Naive thymus-derived CD4-positive, alpha-beta T cell (primary cell): ENCODE measurements around the gene FAM90A1. TPM values are rescaled to one million over a fixed set of nuclear protein-coding genes. Genes with fewer than 3 reads are reported as not detected.
"Not testable (repeated sequence)": the region's sequence is repeated elsewhere in the genome, so short reads cannot be mapped to it uniquely, and the experiment has no call there.

ENCODE experiments used
- ATAC-seq: fragments of 150-1000 bp; cut with Tn5 transposase; 2 replicates; pipeline ENCODE4 v1.10.0; 2021; ENCODE audit warnings: mild to moderate bottlenecking, moderate library complexity
- CTCF ChIA-PET: fragments of 350-600 bp; sonication (Branson Sonifier 250); formaldehyde crosslinking; loops from one replicate; lab custom pipeline; 2021; ENCODE audit warnings: antibody characterized with exemption; lab: Charles Lee
- POLR2A ChIA-PET: fragments of 350-600 bp; sonication (Branson Sonifier 250); formaldehyde crosslinking; loops from one replicate; lab custom pipeline; 2021; ENCODE audit warnings: antibody characterized with exemption, inconsistent platforms; lab: Charles Lee
- DNase-seq, 9 donors: peaks; one replicate each; pipeline versions ENCODE4 v3.0.0 to v3.0.0-alpha.2; 2020 to 2022; ENCODE audit warnings: mixed read lengths in 1 of 9
- H3K27ac ChIP-seq: one replicate; pipeline ENCODE4 v1.7.0; 2013; ENCODE audit warnings: mild to moderate bottlenecking, low read depth, low read length, moderate library complexity
- H3K27me3 ChIP-seq, 2 donors: one replicate each; pipeline ENCODE4 v1.7.0; 2013; ENCODE audit warnings: low read length in 2 of 2, mild to moderate bottlenecking in 2 of 2, moderate library complexity in 2 of 2; ENCODE audit not compliant: control insufficient read depth in 2 of 2, insufficient read depth in 2 of 2
- H3K36me3 ChIP-seq, 3 experiments: 1 replicate in 2 of 3; 2 replicates in 1 of 3; pipeline ENCODE4 v1.7.0; 2013; ENCODE audit warnings: low read length in 3 of 3, mild to moderate bottlenecking in 3 of 3, moderate library complexity in 1 of 3; ENCODE audit not compliant: insufficient read depth in 3 of 3, control insufficient read depth in 2 of 3
- H3K4me1 ChIP-seq, 2 donors: one replicate each; pipeline ENCODE4 v1.7.0; 2013; ENCODE audit warnings: low read length in 2 of 2, mild to moderate bottlenecking in 2 of 2, moderate library complexity in 1 of 2; ENCODE audit not compliant: control insufficient read depth in 2 of 2, insufficient read depth in 2 of 2
- H3K4me3 ChIP-seq: 2 replicates; pipeline ENCODE4 v1.7.0; 2013; ENCODE audit warnings: mild to moderate bottlenecking, low read length
- H3K9me3 ChIP-seq, 3 experiments: 1 replicate in 2 of 3; 2 replicates in 1 of 3; pipeline ENCODE4 v1.7.0; 2013; ENCODE audit warnings: low read length in 3 of 3; ENCODE audit not compliant: control insufficient read depth in 2 of 3
- H3K27ac Mint-ChIP-seq, 9 donors: one replicate each; pipeline ENCODE4 v1.8.0; 2020 to 2022; ENCODE audit warnings: mixed read lengths in 9 of 9, mild to moderate bottlenecking in 8 of 9, moderate library complexity in 5 of 9, inconsistent platforms in 2 of 9
- H3K27me3 Mint-ChIP-seq, 5 donors: one replicate each; pipeline ENCODE4 v1.8.0; 2021 to 2022; ENCODE audit warnings: mixed read lengths in 5 of 5, mild to moderate bottlenecking in 1 of 5
- H3K36me3 Mint-ChIP-seq, 5 donors: one replicate each; pipeline ENCODE4 v1.8.0; 2020 to 2022; ENCODE audit warnings: mixed read lengths in 5 of 5, mild to moderate bottlenecking in 3 of 5, inconsistent platforms in 1 of 5
- H3K4me1 Mint-ChIP-seq, 7 donors: one replicate each; pipeline ENCODE4 v1.8.0; 2020 to 2022; ENCODE audit warnings: mixed read lengths in 7 of 7, mild to moderate bottlenecking in 3 of 7, inconsistent platforms in 1 of 7
- H3K4me3 Mint-ChIP-seq, 10 donors: one replicate each; pipeline ENCODE4 v1.8.0; 2020 to 2022; ENCODE audit warnings: mild to moderate bottlenecking in 10 of 10, mixed read lengths in 10 of 10, moderate library complexity in 6 of 10, inconsistent platforms in 2 of 10
- H3K9me3 Mint-ChIP-seq, 11 donors: one replicate each; pipeline ENCODE4 v1.8.0; 2020 to 2022; ENCODE audit warnings: mixed read lengths in 11 of 11, mild to moderate bottlenecking in 4 of 11, inconsistent platforms in 1 of 11, moderate library complexity in 1 of 11
- intact Hi-C, 2 donors: fragments of 100-400 bp; cut with micrococcal nuclease; formaldehyde crosslinking; loops; one replicate each; pipeline ENCODE4 v1.15.1; 2023
- polyA plus RNA-seq, 2 donors: library from polyadenylated mRNA; unstranded; fragments of 300-500 nt; fragmentation: Illumina TruSeq; gene quantifications; one replicate each; pipeline ENCODE4 v1.2.3, GENCODE V29; 2021
- total RNA-seq, 6 experiments: library from RNA in 5 of 6; stranded (reverse) in 5 of 6; gene quantifications; 1 replicate in 5 of 6; 2 replicates in 1 of 6; pipeline ENCODE4 v1.2.3 and lab custom pipeline; 2021 to 2026

FAM90A1 gene
- total and polyA plus RNA-seq, 7 experiments from 2014 or later = 0.15 to 0.59 (median 0.37) TPM; not detected in 4

DNA sequence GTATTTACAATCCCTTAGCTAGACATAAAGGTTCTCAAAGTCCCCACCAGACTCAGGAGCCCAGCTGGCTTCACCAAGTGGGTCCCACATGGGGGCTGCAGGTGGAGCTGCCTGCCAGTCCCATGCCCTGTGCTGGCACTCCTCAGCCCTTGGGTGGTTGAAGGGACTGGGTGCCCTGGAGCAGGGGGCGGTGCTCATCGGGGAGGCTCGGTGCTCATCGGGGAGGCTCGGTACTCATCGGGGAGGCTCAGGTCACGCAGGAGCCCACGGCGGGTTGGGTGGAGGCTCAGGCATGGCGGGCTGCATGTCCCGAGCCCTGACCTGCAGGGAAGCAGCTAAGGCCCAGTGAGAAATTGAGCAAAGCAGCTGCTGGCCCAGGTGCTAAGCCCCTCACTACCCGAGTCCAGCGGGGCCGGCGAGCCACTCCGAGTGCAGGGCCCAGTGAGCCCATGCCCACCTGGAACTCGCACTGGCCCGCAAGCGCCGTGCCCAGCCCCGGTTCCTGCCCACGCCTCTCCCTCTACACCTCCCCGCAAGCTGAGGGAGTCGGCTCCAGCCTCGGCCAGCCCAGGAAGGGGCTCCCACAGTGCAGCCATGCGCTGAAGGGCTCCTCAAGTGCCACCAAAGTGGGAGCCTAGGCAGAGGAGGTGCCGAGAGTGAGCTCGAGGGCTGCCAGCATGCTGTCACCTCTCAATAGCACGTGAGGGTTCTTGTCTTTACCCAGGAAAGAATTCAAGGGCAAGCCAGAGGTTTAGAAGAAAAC lies 24.8 kb upstream of the FAM90A1 start:
- H3K27me3 Mint-ChIP-seq, H3K4me1 ChIP-seq, H3K4me3 ChIP-seq, DNase-seq, CTCF ChIA-PET, H3K36me3 ChIP-seq, H3K4me1 Mint-ChIP-seq, H3K27ac Mint-ChIP-seq, H3K4me3 Mint-ChIP-seq, H3K9me3 ChIP-seq, POLR2A ChIA-PET, H3K27ac ChIP-seq, ATAC-seq, H3K27me3 ChIP-seq, intact Hi-C loops, H3K9me3 Mint-ChIP-seq: not testable (repeated sequence)
- H3K36me3 Mint-ChIP-seq = peaks cover 0 to 10% (median 0%) of the 10 kb centered on the region in 5 donors

DNA sequence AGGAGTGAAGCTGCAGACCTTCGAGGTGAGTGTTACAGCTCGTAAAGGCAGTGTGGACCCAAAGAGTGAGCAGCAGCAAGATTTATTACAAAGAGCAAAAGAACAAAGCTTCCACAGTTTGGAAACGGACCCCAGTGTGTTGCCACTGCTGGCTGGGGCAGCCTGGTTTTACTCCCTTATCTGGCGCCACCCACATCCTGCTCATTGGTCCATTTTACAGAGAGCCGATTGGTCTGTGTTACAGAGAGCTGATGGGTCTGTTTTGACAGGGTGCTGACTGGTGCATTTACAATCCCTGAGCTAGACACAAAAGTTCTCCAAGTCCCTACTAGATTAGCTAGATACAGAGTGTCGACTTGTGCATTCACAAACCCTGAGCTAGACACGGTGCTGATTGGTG lies 24.2 kb upstream of the FAM90A1 start:
- H3K36me3 ChIP-seq, H3K9me3 ChIP-seq, H3K4me3 ChIP-seq, H3K36me3 Mint-ChIP-seq, H3K4me1 Mint-ChIP-seq, CTCF ChIA-PET, intact Hi-C loops, POLR2A ChIA-PET, ATAC-seq, DNase-seq, H3K27ac ChIP-seq, H3K4me1 ChIP-seq, H3K9me3 Mint-ChIP-seq, H3K27me3 Mint-ChIP-seq, H3K27ac Mint-ChIP-seq, H3K27me3 ChIP-seq: not testable (repeated sequence)
- H3K4me3 Mint-ChIP-seq = peak overlapping the region in 1 of 10 donors; percentile 32

DNA sequence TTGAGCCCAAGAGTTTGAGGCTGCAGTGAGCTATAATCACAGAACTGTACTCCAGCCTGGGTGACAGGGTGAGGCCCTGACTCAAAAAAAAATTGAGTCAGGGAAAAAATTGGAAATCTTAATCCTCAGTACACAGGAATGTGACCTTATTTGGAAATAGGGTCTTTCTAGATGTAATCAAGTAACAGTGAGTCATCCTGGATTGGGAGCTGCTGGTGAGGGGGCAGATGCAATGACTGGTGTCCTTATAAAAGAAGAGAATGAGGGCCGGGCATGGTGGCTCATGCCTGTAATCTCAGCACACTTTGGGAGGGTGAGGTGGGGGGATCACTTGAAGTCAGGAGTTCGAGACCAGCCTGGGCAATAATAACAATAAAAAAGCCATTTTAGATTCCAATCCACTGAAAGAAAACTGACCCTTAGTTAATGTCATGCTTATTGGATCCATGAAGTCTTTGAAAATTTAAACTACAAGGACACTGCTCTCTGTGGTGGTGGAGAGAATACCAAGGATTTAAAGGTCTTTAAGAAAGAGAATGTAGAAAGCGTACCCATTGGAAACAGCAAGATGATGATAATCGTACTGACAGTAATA lies 19.6 kb upstream of the FAM90A1 start:
- H3K4me1 ChIP-seq, H3K27ac Mint-ChIP-seq, CTCF ChIA-PET, H3K9me3 Mint-ChIP-seq, H3K4me1 Mint-ChIP-seq, POLR2A ChIA-PET, DNase-seq, ATAC-seq, H3K9me3 ChIP-seq, H3K4me3 ChIP-seq, H3K36me3 ChIP-seq, H3K36me3 Mint-ChIP-seq, H3K4me3 Mint-ChIP-seq, H3K27me3 ChIP-seq, H3K27ac ChIP-seq: not testable (repeated sequence)
- H3K27me3 Mint-ChIP-seq = peaks cover 0 to 12% (median 0%) of the 10 kb centered on the region in 5 donors
- intact Hi-C loops = loop anchor here in 1 of 2 donors (10.0 kb wide), 1 partner anchor 1508 kb away; no protein-coding TSS in a partner anchor

DNA sequence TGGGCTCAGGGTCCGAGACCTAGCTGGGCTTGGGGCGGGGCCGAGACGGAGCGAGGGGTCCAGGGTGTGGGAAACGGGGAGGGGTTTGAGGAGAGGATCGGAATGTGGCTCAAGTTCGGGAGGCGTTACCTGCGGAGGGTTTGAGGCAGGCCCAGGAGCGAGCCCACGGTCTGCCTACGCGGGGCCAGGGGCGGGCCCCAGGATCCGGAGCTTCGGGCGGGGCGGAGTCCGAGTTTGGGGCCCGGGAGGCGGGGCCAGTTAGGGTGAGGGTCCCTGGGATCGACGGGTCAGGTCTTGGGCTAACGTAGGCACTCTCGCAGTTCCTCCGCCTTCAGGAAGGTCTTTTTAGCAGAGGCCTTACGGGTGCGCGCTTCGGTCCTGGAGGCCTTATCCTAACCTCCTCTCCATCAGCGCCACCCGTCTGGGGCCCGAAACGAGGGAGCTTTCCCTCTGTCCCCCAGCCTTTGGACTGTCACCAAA lies 16.3 kb upstream of the FAM90A1 start:
- intact Hi-C loops = loop anchor here (1.0 to 10.0 kb wide), 11 partner anchors 63 to 1969 kb away; partner anchors contain the start of genes NECAP1 (in 2 of the 2), GABARAPL1 (in 1 of the 2), PEX5 (in 1 of the 2) and RIMKLB (in 1 of the 2)
- H3K4me3 ChIP-seq = peak overlapping the region; percentile 66
- POLR2A ChIA-PET = interaction anchor here (0.7 to 0.9 kb wide), 4 partner anchors 155 to 273 kb away, joined by 3 to 6 read pairs (median 4); partner anchors contain the start of gene NECAP1
- ATAC-seq, H3K36me3 ChIP-seq, H3K36me3 Mint-ChIP-seq, H3K27me3 ChIP-seq, H3K4me1 ChIP-seq, H3K9me3 ChIP-seq, DNase-seq, H3K9me3 Mint-ChIP-seq: not testable (repeated sequence)
- H3K4me3 Mint-ChIP-seq = peak overlapping the region; percentile 82 to 99 (median 96)
- peaks cover 0 to 12% (median 0%) of the 10 kb centered on the region in 5 donors for H3K27me3 Mint-ChIP-seq
- H3K27ac ChIP-seq = peak overlapping the region; percentile 86
- peaks cover 0 to 14% (median 4%) of the 10 kb centered on the region in 7 donors for H3K4me1 Mint-ChIP-seq
- H3K27ac Mint-ChIP-seq = peak overlapping the region; percentile 85 to 99 (median 97)
- CTCF ChIA-PET = interaction anchor here (1.1 kb wide), 1 partner anchor 134 kb away, joined by 4 read pairs; no protein-coding TSS in a partner anchor

DNA sequence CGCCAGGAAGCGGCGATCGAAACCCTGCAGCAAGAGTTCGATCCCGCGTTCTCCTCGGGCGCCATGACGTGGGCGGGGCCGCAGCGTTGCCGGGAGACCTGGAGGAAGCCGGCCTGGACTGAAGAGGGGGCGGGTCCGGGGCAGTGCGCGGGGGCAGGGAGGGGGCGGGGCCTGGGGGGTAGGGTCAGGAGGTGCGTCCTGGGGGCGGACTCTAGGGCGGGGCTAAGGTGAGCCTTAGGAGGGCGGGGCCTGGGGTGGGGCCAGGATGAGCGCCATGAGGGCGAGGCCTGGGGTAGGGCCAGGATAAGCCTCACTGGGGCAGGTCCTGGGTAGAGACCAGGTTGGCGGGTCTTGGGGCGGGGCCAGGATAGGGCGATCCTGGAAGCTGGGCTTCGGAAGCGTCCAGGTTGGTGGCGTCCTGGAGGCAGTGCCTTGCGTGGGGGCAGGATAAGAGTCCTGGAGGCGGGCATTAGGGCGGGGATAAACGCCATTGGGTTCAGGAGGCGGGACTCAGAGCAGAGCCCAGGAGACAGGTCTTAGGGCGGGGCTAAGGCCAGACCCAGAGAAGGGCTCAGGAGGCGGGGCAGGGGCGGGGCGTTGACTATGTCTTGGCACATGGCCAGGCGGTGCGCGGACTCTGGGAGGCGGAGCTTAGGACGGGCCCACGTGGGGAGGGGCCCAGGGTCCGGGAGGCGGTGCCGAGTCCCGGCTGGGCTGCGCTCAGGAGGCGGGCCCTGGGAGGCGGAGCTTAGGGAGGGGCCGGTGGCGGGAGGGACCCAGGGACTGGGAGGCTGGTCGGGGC lies 15.7 kb upstream of the FAM90A1 start:
- ATAC-seq = peak; percentile 99
- not testable (repeated sequence) for H3K4me1 ChIP-seq, H3K9me3 Mint-ChIP-seq, H3K36me3 Mint-ChIP-seq, H3K27me3 ChIP-seq, H3K9me3 ChIP-seq, H3K36me3 ChIP-seq
- CTCF ChIA-PET = interaction anchor here (1.1 kb wide), 1 partner anchor 133 kb away, joined by 4 read pairs; no protein-coding TSS in a partner anchor
- Mint-ChIP-seq H3K27me3 (peaks cover 0 to 12% (median 0%) of the 10 kb centered on the region in 5 donors), H3K27ac (peak overlapping the region; percentile 85 to 99 (median 97)), H3K4me1 (peaks cover 0 to 14% (median 4%) of the 10 kb centered on the region in 7 donors), H3K4me3 (peak overlapping the region; percentile 82 to 99 (median 96))
- DNase-seq = peak; percentile 97 to 100 (median 100)
- POLR2A ChIA-PET = interaction anchor here (0.7 to 0.9 kb wide), 4 partner anchors 155 to 273 kb away, joined by 3 to 6 read pairs (median 4); partner anchors contain the start of gene NECAP1
- intact Hi-C loops = loop anchor here (1.0 to 10.0 kb wide), 11 partner anchors 62 to 1970 kb away; partner anchors contain the start of genes NECAP1 (in 2 of the 2), GABARAPL1 (in 1 of the 2), PEX5 (in 1 of the 2) and RIMKLB (in 1 of the 2)
- Histone ChIP-seq H3K27ac (peak overlapping the region; percentile 86), H3K4me3 (peak overlapping the region; percentile 66)

DNA sequence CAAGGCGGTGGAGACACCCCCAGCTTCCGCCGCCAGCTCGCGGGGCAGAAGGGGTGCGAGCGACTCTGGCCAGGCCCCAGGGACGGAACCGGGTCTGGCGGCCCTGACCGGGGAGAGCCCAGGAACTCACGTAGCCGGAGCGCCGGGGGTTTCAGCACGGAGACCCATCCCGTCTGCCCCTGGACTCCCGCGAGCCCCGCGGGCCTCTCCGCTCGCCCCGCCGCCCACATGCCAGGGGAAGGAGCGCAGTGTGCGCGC lies 15.1 kb upstream of the FAM90A1 start:
- H3K9me3 ChIP-seq, ATAC-seq, H3K9me3 Mint-ChIP-seq, H3K27me3 ChIP-seq, H3K4me1 ChIP-seq, DNase-seq, H3K36me3 Mint-ChIP-seq, H3K36me3 ChIP-seq, POLR2A ChIA-PET, CTCF ChIA-PET: not testable (repeated sequence)
- peaks cover 0 to 15% (median 4%) of the 10 kb centered on the region in 7 donors for H3K4me1 Mint-ChIP-seq
- peak overlapping the region; percentile 69 for H3K27ac ChIP-seq
- H3K27me3 Mint-ChIP-seq = peaks cover 0 to 12% (median 0%) of the 10 kb centered on the region in 5 donors
- H3K4me3 Mint-ChIP-seq = peak overlapping the region; percentile 82 to 99 (median 94)
- intact Hi-C loops = loop anchor here in 1 of 2 donors (2.0 to 10.0 kb wide), 6 partner anchors 62 to 1970 kb away; partner anchors contain the start of genes GABARAPL1 and RIMKLB
- H3K27ac Mint-ChIP-seq = peak overlapping the region in 8 of 9 donors; percentile 41 to 99 (median 84)
- peak overlapping the region; percentile 60 for H3K4me3 ChIP-seq
